HEK293 (cell line): ENCODE measurements around the gene CCL4.

ENCODE experiments used
- GLI4 ChIP-seq: fragments of 450-650 bp; formaldehyde crosslinking; IDR thresholded peaks from 2 replicates; pipeline ENCODE4 v1.5.1; 2016; ENCODE audit warnings: missing biosample characterization, missing genetic modification characterization
- SCRT2 ChIP-seq: fragments of 450-650 bp; formaldehyde crosslinking; IDR thresholded peaks from 2 replicates; pipeline ENCODE4 v1.5.1; 2016; ENCODE audit warnings: missing biosample characterization, missing genetic modification characterization
- YY2 ChIP-seq: fragments of 450-650 bp; formaldehyde crosslinking; IDR thresholded peaks from 2 replicates; pipeline ENCODE4 v1.5.1; 2016; ENCODE audit warnings: missing biosample characterization, missing genetic modification characterization
- ZBTB8A ChIP-seq: fragments of 450-650 bp; formaldehyde crosslinking; IDR thresholded peaks from 2 replicates; pipeline ENCODE4 v1.5.1; 2016; ENCODE audit warnings: missing biosample characterization, missing genetic modification characterization
- ZFP3 ChIP-seq: fragments of 450-650 bp; formaldehyde crosslinking; IDR thresholded peaks from 2 replicates; pipeline ENCODE4 v1.5.1; 2016; ENCODE audit warnings: low read depth, missing biosample characterization, missing genetic modification characterization
- ZNF133 ChIP-seq: fragments of 450-650 bp; formaldehyde crosslinking; IDR thresholded peaks from 2 replicates; pipeline ENCODE4 v1.5.1; 2016; ENCODE audit warnings: missing biosample characterization, missing genetic modification characterization
- ZNF350 ChIP-seq: fragments of 450-650 bp; formaldehyde crosslinking; IDR thresholded peaks from 2 replicates; pipeline ENCODE4 v1.5.0; 2017; ENCODE audit warnings: missing biosample characterization, mild to moderate bottlenecking, missing genetic modification characterization
- ZNF558 ChIP-seq: fragments of 450-650 bp; formaldehyde crosslinking; IDR thresholded peaks from 2 replicates; pipeline ENCODE4 v1.5.1; 2016; ENCODE audit warnings: missing biosample characterization, missing genetic modification characterization
- ZNF677 ChIP-seq: fragments of 450-650 bp; IDR thresholded peaks from 2 replicates; pipeline ENCODE4 v1.5.0; 2018; ENCODE audit warnings: missing biosample characterization, mild to moderate bottlenecking, missing genetic modification characterization, moderate library complexity
- ZNF830 ChIP-seq: fragments of 450-650 bp; IDR thresholded peaks from 2 replicates; pipeline ENCODE4 v1.5.0; 2018; ENCODE audit warnings: missing biosample characterization, missing genetic modification characterization, low read depth, mild to moderate bottlenecking, moderate library complexity
- TF ChIP-seq, protein P1 (sequence below): fragments of 450-650 bp; formaldehyde crosslinking; IDR thresholded peaks from 2 replicates; pipeline ENCODE4 v1.5.1; 2016; ENCODE audit warnings: missing biosample characterization, missing genetic modification characterization
- TF ChIP-seq, protein P2 (sequence below): sonication (generic); formaldehyde crosslinking; IDR thresholded peaks from 2 replicates; pipeline ENCODE4 v1.8.1; 2022; ENCODE audit warnings: mild to moderate bottlenecking, moderate library complexity, missing genetic modification reagents
- TF ChIP-seq, protein P3 (sequence below): fragments of 450-650 bp; formaldehyde crosslinking; conservative IDR thresholded peaks from 2 replicates; pipeline ENCODE4 v1.5.1; 2016; ENCODE audit warnings: low read depth, missing biosample characterization, missing genetic modification characterization

DNA sequence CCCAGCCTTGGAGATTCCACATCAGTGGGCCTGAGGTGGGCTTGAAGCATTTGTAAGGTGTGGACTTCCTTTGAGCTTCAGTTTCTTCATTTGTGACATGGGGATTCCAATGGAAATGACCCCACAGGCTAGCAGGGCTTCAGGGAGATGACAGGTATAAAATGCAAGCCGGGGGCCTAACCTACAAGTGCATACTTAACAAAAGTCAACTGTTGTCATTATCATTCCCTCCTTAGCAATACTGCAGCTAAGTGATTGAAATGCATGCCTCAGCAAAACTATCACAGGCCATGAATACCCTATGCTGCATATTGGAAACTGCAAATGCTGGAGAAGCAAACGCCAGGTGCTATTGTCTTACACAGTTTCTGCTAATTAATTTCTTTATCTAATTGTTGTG lies 19.8 kb downstream of the CCL4 start:
- TF ChIP-seq ZBTB8A (no peak), ZFP3 (tag by site-specific recombination) (no peak), SCRT2 (tag by site-specific recombination) (no peak), YY2 (tag by site-specific recombination) (no peak), ZNF558 (no peak), ZNF350 (tag by site-specific recombination) (no peak), ZNF677 (no peak), GLI4 (tag by site-specific recombination) (no peak), ZNF830 (no peak), ZNF133 (tag by site-specific recombination) (no peak)
- TF ChIP-seq, protein P1, sequence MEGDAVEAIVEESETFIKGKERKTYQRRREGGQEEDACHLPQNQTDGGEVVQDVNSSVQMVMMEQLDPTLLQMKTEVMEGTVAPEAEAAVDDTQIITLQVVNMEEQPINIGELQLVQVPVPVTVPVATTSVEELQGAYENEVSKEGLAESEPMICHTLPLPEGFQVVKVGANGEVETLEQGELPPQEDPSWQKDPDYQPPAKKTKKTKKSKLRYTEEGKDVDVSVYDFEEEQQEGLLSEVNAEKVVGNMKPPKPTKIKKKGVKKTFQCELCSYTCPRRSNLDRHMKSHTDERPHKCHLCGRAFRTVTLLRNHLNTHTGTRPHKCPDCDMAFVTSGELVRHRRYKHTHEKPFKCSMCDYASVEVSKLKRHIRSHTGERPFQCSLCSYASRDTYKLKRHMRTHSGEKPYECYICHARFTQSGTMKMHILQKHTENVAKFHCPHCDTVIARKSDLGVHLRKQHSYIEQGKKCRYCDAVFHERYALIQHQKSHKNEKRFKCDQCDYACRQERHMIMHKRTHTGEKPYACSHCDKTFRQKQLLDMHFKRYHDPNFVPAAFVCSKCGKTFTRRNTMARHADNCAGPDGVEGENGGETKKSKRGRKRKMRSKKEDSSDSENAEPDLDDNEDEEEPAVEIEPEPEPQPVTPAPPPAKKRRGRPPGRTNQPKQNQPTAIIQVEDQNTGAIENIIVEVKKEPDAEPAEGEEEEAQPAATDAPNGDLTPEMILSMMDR (tag by site-specific recombination), result no peak
- TF ChIP-seq, protein P2, sequence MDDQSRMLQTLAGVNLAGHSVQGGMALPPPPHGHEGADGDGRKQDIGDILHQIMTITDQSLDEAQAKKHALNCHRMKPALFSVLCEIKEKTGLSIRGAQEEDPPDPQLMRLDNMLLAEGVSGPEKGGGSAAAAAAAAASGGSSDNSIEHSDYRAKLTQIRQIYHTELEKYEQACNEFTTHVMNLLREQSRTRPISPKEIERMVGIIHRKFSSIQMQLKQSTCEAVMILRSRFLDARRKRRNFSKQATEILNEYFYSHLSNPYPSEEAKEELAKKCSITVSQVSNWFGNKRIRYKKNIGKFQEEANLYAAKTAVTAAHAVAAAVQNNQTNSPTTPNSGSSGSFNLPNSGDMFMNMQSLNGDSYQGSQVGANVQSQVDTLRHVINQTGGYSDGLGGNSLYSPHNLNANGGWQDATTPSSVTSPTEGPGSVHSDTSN (CRISPR knock-in tag), result no peak
- TF ChIP-seq, protein P3, sequence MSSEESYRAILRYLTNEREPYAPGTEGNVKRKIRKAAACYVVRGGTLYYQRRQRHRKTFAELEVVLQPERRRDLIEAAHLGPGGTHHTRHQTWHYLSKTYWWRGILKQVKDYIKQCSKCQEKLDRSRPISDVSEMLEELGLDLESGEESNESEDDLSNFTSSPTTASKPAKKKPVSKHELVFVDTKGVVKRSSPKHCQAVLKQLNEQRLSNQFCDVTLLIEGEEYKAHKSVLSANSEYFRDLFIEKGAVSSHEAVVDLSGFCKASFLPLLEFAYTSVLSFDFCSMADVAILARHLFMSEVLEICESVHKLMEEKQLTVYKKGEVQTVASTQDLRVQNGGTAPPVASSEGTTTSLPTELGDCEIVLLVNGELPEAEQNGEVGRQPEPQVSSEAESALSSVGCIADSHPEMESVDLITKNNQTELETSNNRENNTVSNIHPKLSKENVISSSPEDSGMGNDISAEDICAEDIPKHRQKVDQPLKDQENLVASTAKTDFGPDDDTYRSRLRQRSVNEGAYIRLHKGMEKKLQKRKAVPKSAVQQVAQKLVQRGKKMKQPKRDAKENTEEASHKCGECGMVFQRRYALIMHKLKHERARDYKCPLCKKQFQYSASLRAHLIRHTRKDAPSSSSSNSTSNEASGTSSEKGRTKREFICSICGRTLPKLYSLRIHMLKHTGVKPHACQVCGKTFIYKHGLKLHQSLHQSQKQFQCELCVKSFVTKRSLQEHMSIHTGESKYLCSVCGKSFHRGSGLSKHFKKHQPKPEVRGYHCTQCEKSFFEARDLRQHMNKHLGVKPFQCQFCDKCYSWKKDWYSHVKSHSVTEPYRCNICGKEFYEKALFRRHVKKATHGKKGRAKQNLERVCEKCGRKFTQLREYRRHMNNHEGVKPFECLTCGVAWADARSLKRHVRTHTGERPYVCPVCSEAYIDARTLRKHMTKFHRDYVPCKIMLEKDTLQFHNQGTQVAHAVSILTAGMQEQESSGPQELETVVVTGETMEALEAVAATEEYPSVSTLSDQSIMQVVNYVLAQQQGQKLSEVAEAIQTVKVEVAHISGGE (tag by site-specific recombination), result no peak
